OCI-LY7 (cell line): ENCODE measurements around the gene KCNJ12. TPM values are rescaled to one million over a fixed set of nuclear protein-coding genes. Genes with fewer than 3 reads are reported as not detected.

Experiments used
- BruUV-seq: library from RNA; stranded (reverse); fragments of 400-500 nt; replicated peaks from 2 replicates; lab custom pipeline; 2021; lab: Mats Ljungman, UMichigan
- CTCF ChIA-PET: fragments of 300-600 bp; sonication (Branson Sonifier 250); formaldehyde crosslinking; loops from one replicate; lab custom pipeline; 2022; ENCODE audit warnings: antibody characterized with exemption; ENCODE audit not compliant: unreplicated experiment; lab: Charles Lee
- POLR2A ChIA-PET: fragments of 300-600 bp; sonication (Branson Sonifier 250); formaldehyde crosslinking; loops from one replicate; lab custom pipeline; 2022; ENCODE audit warnings: antibody characterized with exemption; lab: Charles Lee
- DNase-seq: peaks from one replicate; pipeline ENCODE4 v3.0.0-alpha.2; 2015; ENCODE audit warnings: low spot score
- H2AFZ ChIP-seq: fragments of 200-600 bp; sonication (generic), shearing (Covaris generic); 2 replicates; pipeline ENCODE4 v1.6.1; 2014; ENCODE audit warnings: mild to moderate bottlenecking, antibody characterized with exemption, low read length, moderate library complexity
- H3K27ac ChIP-seq: fragments of 200-600 bp; sonication (generic); 2 replicates; pipeline ENCODE4 v1.5.1; 2014; ENCODE audit warnings: mixed run types, low read depth, mild to moderate bottlenecking, moderate library complexity, low read length, inconsistent platforms; ENCODE audit not compliant: poor library complexity, severe bottlenecking
- H3K36me3 ChIP-seq: fragments of 200-600 bp; sonication (generic); 2 replicates; pipeline ENCODE4 v1.6.1; 2014; ENCODE audit warnings: mild to moderate bottlenecking, antibody characterized with exemption, low read length, moderate library complexity, mixed read lengths; ENCODE audit not compliant: insufficient read depth
- H3K4me1 ChIP-seq: fragments of 200-600 bp; sonication (generic); 2 replicates; pipeline ENCODE4 v1.5.1; 2014; ENCODE audit warnings: mild to moderate bottlenecking, low read length; ENCODE audit not compliant: insufficient read depth, poor library complexity, severe bottlenecking
- H3K4me2 ChIP-seq: fragments of 200-600 bp; sonication (generic); 2 replicates; pipeline ENCODE4 v1.6.1; 2014; ENCODE audit warnings: mild to moderate bottlenecking, low read length
- H3K4me3 ChIP-seq: fragments of 200-600 bp; sonication (generic); 2 replicates; pipeline ENCODE4 v1.5.1; 2014; ENCODE audit warnings: mild to moderate bottlenecking, low read depth, low read length; ENCODE audit not compliant: poor library complexity, severe bottlenecking
- H3K79me2 ChIP-seq: fragments of 200-600 bp; sonication (generic); 2 replicates; pipeline ENCODE4 v1.6.1; 2016; ENCODE audit warnings: low read depth, mild to moderate bottlenecking, low read length, moderate library complexity, mixed read lengths; ENCODE audit not compliant: insufficient read depth
- H3K9me2 ChIP-seq: fragments of 200-600 bp; sonication (generic); 2 replicates; pipeline ENCODE4 v1.6.1; 2016; ENCODE audit warnings: mild to moderate bottlenecking, low read length, mixed read lengths; ENCODE audit not compliant: insufficient read depth
- H3K9me3 ChIP-seq: fragments of 200-600 bp; sonication (generic); 2 replicates; pipeline ENCODE4 v1.6.1; 2014; ENCODE audit warnings: mild to moderate bottlenecking, mixed run types, low read length, mixed read lengths
- H4K20me1 ChIP-seq: fragments of 200-600 bp; sonication (generic); 2 replicates; pipeline ENCODE4 v1.6.1; 2014; ENCODE audit warnings: mild to moderate bottlenecking, antibody characterized with exemption, low read length, moderate library complexity, mixed read lengths; ENCODE audit not compliant: insufficient read depth
- EZH2phosphoT487 ChIP-seq: fragments of 200-600 bp; sonication (generic); IDR thresholded peaks from 2 replicates; pipeline ENCODE4 v1.6.1; 2018; ENCODE audit warnings: low read depth, borderline replicate concordance, mild to moderate bottlenecking, mixed run types, antibody characterized with exemption, low read length, moderate library complexity, mixed read lengths
- intact Hi-C: fragments of 100-400 bp; cut with micrococcal nuclease; formaldehyde crosslinking; loops from one replicate; pipeline ENCODE4 v1.10.0; 2022; ENCODE audit not compliant: unreplicated experiment
- total RNA-seq, 2 experiments: library from RNA; depleted of rRNA in 1 of 2; stranded (reverse); fragments of >200 nt in 1 of 2; shearing (Covaris generic) in 1 of 2; gene quantifications; 2 replicates each; pipeline ENCODE4 v1.2.3, GENCODE V29; 2014 to 2022
- TF ChIP-seq, protein P1 (sequence below): fragments of 200-600 bp; sonication (generic); conservative IDR thresholded peaks from 2 replicates; pipeline ENCODE4 v1.5.1; 2014; ENCODE audit warnings: mild to moderate bottlenecking, antibody characterized with exemption, low read length, moderate library complexity, mixed read lengths

Gene KCNJ12
- total RNA-seq, 2 experiments from 2014 or later = 0.16 to 0.17 TPM

DNA sequence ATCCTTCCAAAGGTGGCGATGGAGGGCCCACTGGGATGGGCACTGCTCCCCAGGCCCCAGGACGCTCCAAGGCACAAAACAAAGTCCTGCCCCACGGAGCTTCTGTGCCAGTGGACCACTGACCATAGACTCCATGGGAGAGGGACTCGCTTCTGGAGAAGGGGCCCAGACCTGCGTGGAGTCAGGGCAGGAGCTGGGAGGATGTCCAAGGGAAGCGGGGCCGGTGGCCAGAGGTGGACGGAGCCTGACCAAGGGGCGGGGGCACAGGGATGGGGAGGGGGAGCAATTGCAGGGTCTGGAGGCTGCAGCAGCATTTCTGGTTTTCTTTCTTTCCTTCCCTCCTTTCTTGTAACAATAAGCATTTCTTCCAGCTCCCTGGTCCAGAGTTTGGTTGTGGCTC lies 14.1 kb downstream of the KCNJ12 start:
- POLR2A ChIA-PET = no interaction called here
- CTCF ChIA-PET = no interaction called here
- DNase-seq = no peak
- H4K20me1 ChIP-seq = no peaks in the 10 kb centered on the region
- H3K4me2 ChIP-seq = no peak overlapping the region
- intact Hi-C loops = no loop called here
- H3K79me2 ChIP-seq = no peaks in the 10 kb centered on the region
- TF ChIP-seq, protein P1, sequence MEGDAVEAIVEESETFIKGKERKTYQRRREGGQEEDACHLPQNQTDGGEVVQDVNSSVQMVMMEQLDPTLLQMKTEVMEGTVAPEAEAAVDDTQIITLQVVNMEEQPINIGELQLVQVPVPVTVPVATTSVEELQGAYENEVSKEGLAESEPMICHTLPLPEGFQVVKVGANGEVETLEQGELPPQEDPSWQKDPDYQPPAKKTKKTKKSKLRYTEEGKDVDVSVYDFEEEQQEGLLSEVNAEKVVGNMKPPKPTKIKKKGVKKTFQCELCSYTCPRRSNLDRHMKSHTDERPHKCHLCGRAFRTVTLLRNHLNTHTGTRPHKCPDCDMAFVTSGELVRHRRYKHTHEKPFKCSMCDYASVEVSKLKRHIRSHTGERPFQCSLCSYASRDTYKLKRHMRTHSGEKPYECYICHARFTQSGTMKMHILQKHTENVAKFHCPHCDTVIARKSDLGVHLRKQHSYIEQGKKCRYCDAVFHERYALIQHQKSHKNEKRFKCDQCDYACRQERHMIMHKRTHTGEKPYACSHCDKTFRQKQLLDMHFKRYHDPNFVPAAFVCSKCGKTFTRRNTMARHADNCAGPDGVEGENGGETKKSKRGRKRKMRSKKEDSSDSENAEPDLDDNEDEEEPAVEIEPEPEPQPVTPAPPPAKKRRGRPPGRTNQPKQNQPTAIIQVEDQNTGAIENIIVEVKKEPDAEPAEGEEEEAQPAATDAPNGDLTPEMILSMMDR = no peak
- no peak for TF ChIP-seq EZH2phosphoT487
- H3K4me1 ChIP-seq = no peaks in the 10 kb centered on the region
- BruUV-seq = no TSS peak
- no peak overlapping the region for H3K27ac ChIP-seq
- H3K9me2 ChIP-seq = no peaks in the 10 kb centered on the region
- no peak overlapping the region for H2AFZ ChIP-seq
- no peaks in the 10 kb centered on the region for H3K36me3 ChIP-seq
- no peak overlapping the region for H3K4me3 ChIP-seq
- no peaks in the 10 kb centered on the region for H3K9me3 ChIP-seq

DNA sequence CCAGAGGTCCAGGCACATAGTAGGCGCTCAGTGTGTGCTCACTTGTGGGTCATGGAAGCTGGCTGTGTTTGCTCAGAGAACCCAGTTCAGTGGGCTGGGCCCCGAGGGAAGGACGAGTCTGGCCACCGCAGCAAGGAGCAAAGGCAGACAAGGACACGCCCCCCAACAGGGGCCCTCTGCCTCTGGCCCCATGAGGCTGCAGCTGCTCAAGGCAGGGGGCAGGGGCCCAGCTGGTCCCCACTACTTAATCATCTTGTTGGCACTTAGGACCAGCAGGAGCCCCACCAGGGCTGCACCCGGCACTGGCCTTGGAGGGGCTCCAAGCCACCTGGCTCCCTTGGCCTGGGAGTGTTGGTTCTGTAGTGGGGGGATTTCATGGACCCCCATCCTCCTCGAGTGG lies 16.1 kb downstream of the KCNJ12 start:
- no peaks in the 10 kb centered on the region for H3K9me3 ChIP-seq
- no peaks in the 10 kb centered on the region for H3K9me2 ChIP-seq
- H3K4me1 ChIP-seq = no peaks in the 10 kb centered on the region
- intact Hi-C loops = no loop called here
- ChIA-PET CTCF (no interaction called here), POLR2A (no interaction called here)
- no peaks in the 10 kb centered on the region for H4K20me1 ChIP-seq
- no peak overlapping the region for H2AFZ ChIP-seq
- TF ChIP-seq, protein P1 = no peak
- no peak for TF ChIP-seq EZH2phosphoT487
- H3K36me3 ChIP-seq = no peaks in the 10 kb centered on the region
- no TSS peak for BruUV-seq
- H3K4me2 ChIP-seq = no peak overlapping the region
- DNase-seq = no peak
- H3K4me3 ChIP-seq = no peak overlapping the region
- no peak overlapping the region for H3K27ac ChIP-seq
- H3K79me2 ChIP-seq = no peaks in the 10 kb centered on the region

DNA sequence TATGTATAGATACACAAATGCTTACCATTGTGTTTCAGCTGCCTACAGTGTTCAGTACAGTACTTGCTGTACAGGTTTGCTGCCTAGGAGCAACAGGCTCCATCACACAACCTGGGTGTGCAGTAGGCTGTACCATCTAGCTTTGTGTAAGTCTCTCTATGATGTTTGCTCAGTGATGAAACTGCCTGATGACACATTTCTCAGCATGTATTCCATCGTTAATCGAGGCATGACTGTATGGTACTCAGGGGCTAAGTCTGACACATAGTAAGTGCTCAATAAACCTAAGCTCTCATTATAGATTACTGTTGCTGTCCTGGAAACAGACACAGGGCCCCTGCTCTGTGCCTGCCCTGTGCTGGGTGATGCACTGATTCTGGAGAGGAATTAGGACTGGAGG lies 18.1 kb downstream of the KCNJ12 start:
- Histone ChIP-seq H3K79me2 (no peaks in the 10 kb centered on the region), H3K9me3 (no peaks in the 10 kb centered on the region), H3K36me3 (no peaks in the 10 kb centered on the region), H3K4me3 (no peak overlapping the region), H3K4me2 (no peak overlapping the region), H3K9me2 (no peaks in the 10 kb centered on the region), H3K27ac (no peak overlapping the region), H4K20me1 (no peaks in the 10 kb centered on the region), H3K4me1 (no peaks in the 10 kb centered on the region), H2AFZ (no peak overlapping the region)
- DNase-seq = no peak
- ChIA-PET CTCF (no interaction called here), POLR2A (no interaction called here)
- no TSS peak for BruUV-seq
- intact Hi-C loops = no loop called here
- TF ChIP-seq, protein P1 = no peak
- no peak for TF ChIP-seq EZH2phosphoT487
